CD14-positive monocyte (primary cell): ENCODE results near the gene ACTL10. TPM values are rescaled to one million over a fixed set of nuclear protein-coding genes. Genes with fewer than 3 reads are reported as not detected.
A peak's percentile ranks its signal among the peaks of the same experiment; 100 is the strongest.

ENCODE experiments used
- DNase-seq, 3 donors: peaks; one replicate each; pipeline ENCODE4 v3.0.0-alpha.2; 2011 to 2022
- H2AFZ ChIP-seq: 2 replicates; pipeline ENCODE4 v1.6.0; 2012; ENCODE audit warnings: mild to moderate bottlenecking, low read depth, low read length, inconsistent platforms; ENCODE audit not compliant: insufficient read depth, poor library complexity, severe bottlenecking
- H3K27ac ChIP-seq, 2 donors: 1 replicate in 1 of 2; 2 replicates in 1 of 2; pipeline ENCODE4 v1.5.1; 2012 to 2013; ENCODE audit warnings: low read length in 2 of 2, control low read depth in 1 of 2, inconsistent platforms in 1 of 2, low read depth in 1 of 2, mild to moderate bottlenecking in 1 of 2
- H3K27me3 ChIP-seq, 2 donors: one replicate each; pipeline versions ENCODE4 v1.6.0 to v1.6.1; 2011 to 2013; ENCODE audit warnings: low read length in 2 of 2; ENCODE audit not compliant: control insufficient read depth in 2 of 2, insufficient read depth in 2 of 2
- H3K36me3 ChIP-seq, 2 donors: replicated peaks in 1 of 2; 1 replicate in 1 of 2; 2 replicates in 1 of 2; pipeline versions ENCODE4 v1.5.1 to v1.6.1; 2012 to 2013; ENCODE audit warnings: low read length in 2 of 2, control low read depth in 1 of 2, inconsistent platforms in 1 of 2, mild to moderate bottlenecking in 1 of 2; ENCODE audit not compliant: insufficient read depth in 2 of 2, control insufficient read depth in 1 of 2
- H3K4me1 ChIP-seq, 2 donors: 1 replicate in 1 of 2; 2 replicates in 1 of 2; pipeline versions ENCODE4 v1.5.1 to v1.6.1; 2012 to 2013; ENCODE audit warnings: low read length in 2 of 2, control low read depth in 1 of 2, inconsistent platforms in 1 of 2, mild to moderate bottlenecking in 1 of 2, moderate library complexity in 1 of 2; ENCODE audit not compliant: insufficient read depth in 2 of 2, control insufficient read depth in 1 of 2
- H3K4me2 ChIP-seq: replicated peaks from 2 replicates; pipeline ENCODE3; 2012; ENCODE audit warnings: low read length, moderate library complexity, mild to moderate bottlenecking; ENCODE audit not compliant: poor library complexity, severe bottlenecking; ENCODE audit errors: extremely low read depth
- H3K4me3 ChIP-seq, 3 experiments: fragments of 200-600 bp in 1 of 3; sonication (generic) in 1 of 3; replicated peaks in 1 of 3; 1 replicate in 2 of 3; 2 replicates in 1 of 3; pipeline ENCODE4 v1.5.1; 2011 to 2013; ENCODE audit warnings: low read length in 3 of 3, mild to moderate bottlenecking in 3 of 3, control low read depth in 2 of 3, low read depth in 2 of 3, inconsistent platforms in 1 of 3, moderate library complexity in 1 of 3
- H3K79me2 ChIP-seq: 2 replicates; pipeline ENCODE4 v1.6.0; 2012; ENCODE audit warnings: mild to moderate bottlenecking, control low read depth, inconsistent platforms, low read length, moderate library complexity; ENCODE audit not compliant: insufficient read depth
- H3K9ac ChIP-seq: 2 replicates; pipeline ENCODE4 v1.6.0; 2017; ENCODE audit warnings: low read length, mild to moderate bottlenecking; ENCODE audit not compliant: insufficient read depth, poor library complexity, severe bottlenecking
- H3K9me3 ChIP-seq, 2 donors: replicated peaks in 1 of 2; 1 replicate in 1 of 2; 2 replicates in 1 of 2; pipeline versions ENCODE4 v1.5.1 to v1.6.1; 2012 to 2013; ENCODE audit warnings: low read length in 2 of 2, control low read depth in 1 of 2; ENCODE audit not compliant: control insufficient read depth in 1 of 2, insufficient read depth in 1 of 2
- H4K20me1 ChIP-seq: 2 replicates; pipeline ENCODE4 v1.6.0; 2012; ENCODE audit warnings: mild to moderate bottlenecking, low read length, control low read depth, moderate library complexity; ENCODE audit not compliant: insufficient read depth
- H3K27ac Mint-ChIP-seq, 7 donors: one replicate each; pipeline ENCODE4 v1.8.0; 2020; ENCODE audit warnings: mild to moderate bottlenecking in 7 of 7, mixed read lengths in 7 of 7, moderate library complexity in 6 of 7, inconsistent platforms in 2 of 7
- H3K27me3 Mint-ChIP-seq, 3 donors: one replicate each; pipeline ENCODE4 v1.8.0; 2021 to 2022; ENCODE audit warnings: low read depth in 3 of 3, mild to moderate bottlenecking in 3 of 3, mixed read lengths in 3 of 3, moderate library complexity in 3 of 3, inconsistent platforms in 1 of 3
- H3K36me3 Mint-ChIP-seq, 2 donors: one replicate each; pipeline ENCODE4 v1.8.0; 2020; ENCODE audit warnings: mixed read lengths in 2 of 2, inconsistent platforms in 1 of 2, mild to moderate bottlenecking in 1 of 2
- H3K4me1 Mint-ChIP-seq: one replicate; pipeline ENCODE4 v1.8.0; 2020; ENCODE audit warnings: mild to moderate bottlenecking, mixed read lengths
- H3K4me3 Mint-ChIP-seq, 2 donors: one replicate each; pipeline ENCODE4 v1.8.0; 2020; ENCODE audit warnings: mild to moderate bottlenecking in 2 of 2, mixed read lengths in 2 of 2, moderate library complexity in 1 of 2
- H3K9me3 Mint-ChIP-seq, 7 donors: one replicate each; pipeline ENCODE4 v1.8.0; 2020 to 2022; ENCODE audit warnings: mixed read lengths in 7 of 7, mild to moderate bottlenecking in 6 of 7, moderate library complexity in 6 of 7, inconsistent platforms in 2 of 7
- WGBS: methylation state at CpG from one replicate; pipeline ENCODE4 v1.1.5; 2013; ENCODE audit warnings: missing lambda C conversion rate; ENCODE audit not compliant: insufficient coverage; 5-methylcytosine and 5-hydroxymethylcytosine counted together
- intact Hi-C, 2 donors: fragments of 100-400 bp; cut with micrococcal nuclease; formaldehyde crosslinking; loops; one replicate each; pipeline versions ENCODE4 v1.15.0 to v1.15.1; 2023
- polyA plus RNA-seq, 3 donors: library from polyadenylated mRNA; depleted of rRNA in 1 of 3; unstranded in 2 of 3; stranded (reverse) in 1 of 3; fragments of 300-500 nt in 2 of 3; fragments of >200 nt in 1 of 3; fragmentation: Illumina TruSeq in 2 of 3; gene quantifications; 1 replicate in 2 of 3; 2 replicates in 1 of 3; pipeline ENCODE4 v1.2.3, GENCODE V29; 2012 to 2021
- TF ChIP-seq, protein P1 (sequence below): fragments of 200-600 bp; IDR thresholded peaks from one replicate; pipeline ENCODE4 v1.8.0; 2022; ENCODE audit warnings: antibody characterized with exemption, mild to moderate bottlenecking

The ACTL10 gene
- polyA plus RNA-seq, 3 donors, result 0.31 to 1.2 (median 1.1) TPM

DNA sequence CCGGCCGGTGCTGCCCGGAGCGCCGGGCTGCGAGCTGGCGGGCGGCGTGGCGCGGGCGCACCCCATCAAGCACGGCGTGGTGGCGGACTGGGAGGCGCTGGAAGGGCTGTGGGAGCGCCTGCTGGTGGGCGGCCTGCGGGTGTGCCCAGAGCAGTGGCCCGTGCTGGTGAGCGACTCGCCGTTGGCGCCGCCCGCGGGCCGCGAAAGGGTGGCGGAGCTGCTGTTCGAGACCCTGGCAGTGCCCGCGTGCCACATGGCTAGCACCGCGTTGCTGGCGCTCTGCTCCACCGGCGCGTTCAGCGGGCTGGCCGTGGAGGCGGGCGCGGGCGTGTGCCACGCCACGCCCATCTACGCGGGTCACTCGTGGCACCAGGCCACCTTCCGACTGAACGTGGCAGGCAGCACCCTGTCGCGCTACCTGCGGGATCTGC is 517 bp downstream of the ACTL10 start:
- Mint-ChIP-seq H3K4me1 (peaks cover 38% of the 10 kb centered on the region), H3K36me3 (peaks cover 5 to 11% of the 10 kb centered on the region in 2 donors), H3K4me3 (peak overlapping the region; percentile 79 to 80), H3K27ac (peak overlapping the region in 3 of 7 donors; percentile 28 to 41 (median 35)), H3K9me3 (peaks cover 0 to 3% (median 0%) of the 10 kb centered on the region in 7 donors), H3K27me3 (peaks cover 2 to 3% (median 3%) of the 10 kb centered on the region in 3 donors)
- H3K27ac ChIP-seq, result peak overlapping the region in 1 of 2 donors; percentile 69
- peak overlapping the region; percentile 68 for H3K9ac ChIP-seq
- H3K36me3 ChIP-seq, result no peaks in the 10 kb centered on the region
- no peaks in the 10 kb centered on the region for H3K9me3 ChIP-seq
- TF ChIP-seq, protein P1, sequence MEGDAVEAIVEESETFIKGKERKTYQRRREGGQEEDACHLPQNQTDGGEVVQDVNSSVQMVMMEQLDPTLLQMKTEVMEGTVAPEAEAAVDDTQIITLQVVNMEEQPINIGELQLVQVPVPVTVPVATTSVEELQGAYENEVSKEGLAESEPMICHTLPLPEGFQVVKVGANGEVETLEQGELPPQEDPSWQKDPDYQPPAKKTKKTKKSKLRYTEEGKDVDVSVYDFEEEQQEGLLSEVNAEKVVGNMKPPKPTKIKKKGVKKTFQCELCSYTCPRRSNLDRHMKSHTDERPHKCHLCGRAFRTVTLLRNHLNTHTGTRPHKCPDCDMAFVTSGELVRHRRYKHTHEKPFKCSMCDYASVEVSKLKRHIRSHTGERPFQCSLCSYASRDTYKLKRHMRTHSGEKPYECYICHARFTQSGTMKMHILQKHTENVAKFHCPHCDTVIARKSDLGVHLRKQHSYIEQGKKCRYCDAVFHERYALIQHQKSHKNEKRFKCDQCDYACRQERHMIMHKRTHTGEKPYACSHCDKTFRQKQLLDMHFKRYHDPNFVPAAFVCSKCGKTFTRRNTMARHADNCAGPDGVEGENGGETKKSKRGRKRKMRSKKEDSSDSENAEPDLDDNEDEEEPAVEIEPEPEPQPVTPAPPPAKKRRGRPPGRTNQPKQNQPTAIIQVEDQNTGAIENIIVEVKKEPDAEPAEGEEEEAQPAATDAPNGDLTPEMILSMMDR, result no peak
- peaks cover 37 to 54% of the 10 kb centered on the region in 2 donors for H3K4me1 ChIP-seq
- intact Hi-C loops, result loop anchor here (1.0 to 10.0 kb wide), 6 partner anchors 19 to 328 kb away; partner anchors contain the start of genes E2F1 (in 1 of the 2), RALY (in 1 of the 2) and ZNF341 (in 1 of the 2)
- no peaks in the 10 kb centered on the region for H3K79me2 ChIP-seq
- H3K4me3 ChIP-seq, result peak overlapping the region; percentile 44 to 85 (median 51)
- peak overlapping the region; percentile 94 for H3K4me2 ChIP-seq
- peaks cover 9% of the 10 kb centered on the region for H4K20me1 ChIP-seq
- H3K27me3 ChIP-seq, result no peaks in the 10 kb centered on the region
- WGBS, result 7% methylated on average over 55 of the region's 55 CpGs
- H2AFZ ChIP-seq, result peak overlapping the region; percentile 93
- peak in 1 of 3 donors; percentile 10 for DNase-seq

DNA sequence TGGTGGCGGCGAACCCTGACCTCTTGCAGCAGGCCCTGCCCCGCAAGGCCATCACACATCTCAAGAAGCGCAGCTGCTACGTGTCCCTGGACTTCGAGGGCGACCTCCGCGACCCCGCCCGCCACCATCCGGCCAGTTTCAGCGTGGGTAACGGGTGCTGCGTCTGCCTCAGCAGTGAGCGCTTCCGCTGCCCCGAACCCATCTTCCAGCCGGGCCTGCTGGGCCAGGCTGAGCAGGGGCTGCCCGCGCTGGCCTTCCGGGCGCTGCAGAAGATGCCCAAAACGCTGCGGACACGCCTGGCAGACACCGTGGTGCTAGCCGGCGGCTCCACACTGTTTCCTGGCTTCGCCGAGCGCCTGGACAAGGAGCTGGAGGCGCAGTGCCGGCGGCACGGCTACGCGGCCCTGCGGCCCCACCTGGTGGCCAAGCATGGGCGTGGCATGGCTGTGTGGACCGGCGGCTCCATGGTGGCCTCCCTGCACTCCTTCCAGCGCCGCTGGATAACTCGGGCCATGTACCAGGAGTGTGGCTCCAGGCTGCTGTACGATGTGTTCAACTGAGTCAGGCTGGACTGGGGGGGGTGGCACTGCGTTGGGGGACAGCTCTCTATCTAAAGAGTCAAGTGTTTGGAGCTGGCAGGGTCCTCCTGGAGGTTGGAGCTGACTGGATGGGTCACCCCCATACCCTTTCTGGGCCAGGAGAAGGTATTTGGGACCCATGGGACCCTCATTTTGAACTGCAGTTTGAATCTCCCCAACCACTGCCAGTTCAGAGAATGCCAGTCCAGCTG is 1.1 kb downstream of the ACTL10 start:
- Histone ChIP-seq H3K36me3 (no peaks in the 10 kb centered on the region), H4K20me1 (peaks cover 9% of the 10 kb centered on the region), H3K4me1 (peaks cover 34 to 50% of the 10 kb centered on the region in 2 donors), H3K27me3 (no peaks in the 10 kb centered on the region), H2AFZ (peak overlapping the region; percentile 93), H3K9ac (peak overlapping the region; percentile 68), H3K27ac (peak overlapping the region in 1 of 2 donors; percentile 69), H3K9me3 (no peaks in the 10 kb centered on the region), H3K4me3 (peak overlapping the region; percentile 44 to 85 (median 51)), H3K4me2 (peak overlapping the region; percentile 94), H3K79me2 (no peaks in the 10 kb centered on the region)
- peaks cover 0 to 3% (median 0%) of the 10 kb centered on the region in 7 donors for H3K9me3 Mint-ChIP-seq
- intact Hi-C loops, result loop anchor here (1.0 to 10.0 kb wide), 6 partner anchors 18 to 327 kb away; partner anchors contain the start of genes E2F1 (in 1 of the 2), RALY (in 1 of the 2) and ZNF341 (in 1 of the 2)
- peaks cover 5 to 11% of the 10 kb centered on the region in 2 donors for H3K36me3 Mint-ChIP-seq
- peak overlapping the region in 4 of 7 donors; percentile 28 to 41 (median 32) for H3K27ac Mint-ChIP-seq
- 12% methylated on average over 46 of the region's 47 CpGs for WGBS
- DNase-seq, result peak; percentile 71 to 76 (median 75)
- H3K27me3 Mint-ChIP-seq, result peaks cover 2 to 6% (median 3%) of the 10 kb centered on the region in 3 donors
- H3K4me3 Mint-ChIP-seq, result peak overlapping the region; percentile 79 to 80
- H3K4me1 Mint-ChIP-seq, result peaks cover 34% of the 10 kb centered on the region
- TF ChIP-seq, protein P1, result peak; percentile 92
